Heart left ventricle (tissue), 16 donors: ENCODE results near the gene MREG. TPM values are rescaled to one million over a fixed set of nuclear protein-coding genes. Genes with fewer than 3 reads are reported as not detected.

ENCODE experiments used
- ATAC-seq, 4 donors: fragments of 200-7000 bp; cut with Tn5 transposase; one replicate each; pipeline ENCODE4 v1.9.1; 2020 to 2022; ENCODE audit warnings: moderate library complexity in 4 of 4, mild to moderate bottlenecking in 3 of 4, moderate number of reproducible peaks in 1 of 4
- DNase-seq, 5 donors: peaks; one replicate each; pipeline ENCODE4 v3.0.0-alpha.2; 2020
- H3K27ac ChIP-seq, 12 donors: fragments of 200-600 bp; sonication (generic) in 4 of 12; one replicate each; pipeline versions ENCODE4 v1.5.0 to v1.8.0; 2016 to 2022; ENCODE audit warnings: mild to moderate bottlenecking in 2 of 12
- H3K27me3 ChIP-seq, 9 donors: fragments of 200-600 bp; sonication (generic) in 2 of 9; one replicate each; pipeline versions ENCODE4 v1.5.1 to v1.8.0; 2016 to 2022; ENCODE audit warnings: mild to moderate bottlenecking in 3 of 9
- H3K36me3 ChIP-seq, 9 donors: fragments of 200-600 bp; sonication (generic) in 2 of 9; one replicate each; pipeline versions ENCODE4 v1.5.0 to v1.8.0; 2018 to 2022; ENCODE audit warnings: mild to moderate bottlenecking in 2 of 9
- H3K4me1 ChIP-seq, 12 donors: fragments of 200-600 bp; sonication (generic) in 4 of 12; one replicate each; pipeline versions ENCODE4 v1.5.0 to v1.8.0; 2016 to 2022; ENCODE audit warnings: mild to moderate bottlenecking in 3 of 12
- H3K4me3 ChIP-seq, 12 donors: fragments of 200-600 bp; sonication (generic) in 4 of 12; one replicate each; pipeline versions ENCODE4 v1.5.0 to v1.8.0; 2017 to 2022; ENCODE audit warnings: mild to moderate bottlenecking in 9 of 12, moderate library complexity in 4 of 12
- H3K9me3 ChIP-seq, 12 donors: fragments of 200-600 bp; sonication (generic) in 4 of 12; one replicate each; pipeline versions ENCODE4 v1.5.0 to v1.8.0; 2016 to 2022; ENCODE audit warnings: mild to moderate bottlenecking in 1 of 12
- CTCF ChIP-seq, 12 donors: fragments of 200-600 bp; sonication (generic) in 4 of 12; IDR thresholded peaks; one replicate each; pipeline versions ENCODE4 v1.5.0 to v1.8.0; 2018 to 2022; ENCODE audit warnings: antibody characterized with exemption in 12 of 12, mild to moderate bottlenecking in 5 of 12
- POLR2A ChIP-seq, 2 donors: fragments of 450-650 bp; IDR thresholded peaks; one replicate each; pipeline ENCODE4 v1.6.1; 2017; ENCODE audit warnings: antibody characterized with exemption in 2 of 2, mild to moderate bottlenecking in 2 of 2, moderate library complexity in 2 of 2
- WGBS, 4 donors: extraction: QIAGEN DNeasy Blood & Tissue Kit in 2 of 4; methylation state at CpG; one replicate each; pipeline versions ENCODE4 v1.1.5 to v1.1.7; 2013 to 2018; 5-methylcytosine and 5-hydroxymethylcytosine counted together
- intact Hi-C, 10 donors: fragments of 100-400 bp; cut with DNase I; formaldehyde crosslinking; loops; one replicate each; pipeline versions ENCODE4 v1.11.1 to v1.14.2; 2022
- polyA plus RNA-seq, 2 donors: library from polyadenylated mRNA; stranded (reverse); fragments of 200-250 nt; gene quantifications; one replicate each; pipeline ENCODE4 v1.2.3, GENCODE V29; 2013
- total RNA-seq, 9 donors: library from RNA; depleted of rRNA in 2 of 9; stranded (reverse); fragments of >200 nt in 2 of 9; fragmentation: NEBNext Ultra II Directional in 3 of 9; extraction: Animal tissue kit (Norgen Biotek cat#: 25700) in 3 of 9; gene quantifications; one replicate each; pipeline versions ENCODE4 v1.1.0 to v1.2.4, GENCODE V29; 2016 to 2023
- donor health status: ischemic (EF 13 %, LVEDD 7.1; RV severe dilation, severe dysfunction).
- donor health status: healthy with polysubstance abuse.
- donor health status: DM: no; HTN: yes; CAD: no.
- donor health status: DM: no; HTN: no; CAD: no.
- donor health status: ischemic (EF 25% LVEDD 6.9; RV normal size, moderate dysfunction).
- donor health status: ischemic (EF 25% LVEDD 5.7; RV mildly dilated, moderate dysfunction).
- donor health status: healthy.
- donor health status: DM: yes; HTN: yes; CAD: no.
- donor health status: ischemic (EF 35%, LVEDD 5.7; RV mildly dilated, moderate dysfunction).
- donor health status: nonischemic (EF 11% LVEDD 7.7; RV severe dilation, severe dysfunction).
- donor health status: DM: yes; HTN: yes; CAD: no.
- donor health status: PGD.
- donor health status: ischemic (EF 29% LVEDD 5.4; RV normal size, mild dysfunction).
- donor health status: nonischemic (EF 23%, LVEDD 6.1; RV moderate dilation, normal function).

The MREG gene
- total and polyA plus RNA-seq, 11 donors = 0.14 to 2.4 (median 0.34) TPM; not detected in 1

DNA sequence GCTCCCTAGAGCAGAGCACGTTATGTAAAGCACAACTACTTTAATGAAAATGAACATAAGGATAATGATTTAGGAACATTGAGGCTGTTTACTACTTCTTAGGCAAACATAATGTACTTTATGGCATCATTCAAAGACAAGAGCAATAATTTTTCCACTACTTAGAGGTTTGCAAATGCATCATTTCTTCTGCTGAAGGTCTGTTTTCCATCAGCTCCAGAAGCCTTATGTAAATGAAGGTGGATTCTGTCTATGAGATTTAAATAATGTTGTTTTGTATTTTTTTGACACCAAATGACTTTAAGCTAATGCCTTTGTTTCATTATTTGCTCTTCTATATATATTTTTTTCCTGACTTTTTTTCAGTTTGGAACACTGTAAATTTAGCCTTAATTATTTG, 28.1 kb downstream of the MREG start:
- WGBS, 4 donors = 80 to 90% (median 85%) methylated on average over 1 of the region's 1 CpG

GRCh38 chr2:215984661-215985060, 28.7 kb downstream of the MREG start:
- DNase-seq = no peak
- no peak for ATAC-seq
- TF ChIP-seq CTCF (IDR thresholded peaks at IDR 0.05) (no peak), POLR2A (IDR thresholded peaks at IDR 0.05) (no peak)
- no peaks in the 10 kb centered on the region for H3K9me3 ChIP-seq
- WGBS, 4 donors = 80 to 87% (median 82%) methylated on average over 2 of the region's 2 CpGs
- intact Hi-C loops = no loop called here
- no peaks in the 10 kb centered on the region for H3K4me1 ChIP-seq
- no peaks in the 10 kb centered on the region for H3K36me3 ChIP-seq
- no peak overlapping the region for H3K4me3 ChIP-seq
- H3K27me3 ChIP-seq = no peaks in the 10 kb centered on the region
- no peak overlapping the region for H3K27ac ChIP-seq

More for the DNA sequence above, 28.1 kb downstream of the MREG start:
- ATAC-seq (no peak), DNase-seq (no peak)
- intact Hi-C loops = no loop called here
- H3K27me3 ChIP-seq = no peaks in the 10 kb centered on the region
- H3K4me1 ChIP-seq = no peaks in the 10 kb centered on the region
- H3K4me3 ChIP-seq = no peak overlapping the region
- H3K36me3 ChIP-seq = no peaks in the 10 kb centered on the region
- TF ChIP-seq POLR2A (IDR thresholded peaks at IDR 0.05) (no peak), CTCF (IDR thresholded peaks at IDR 0.05) (no peak)
- H3K27ac ChIP-seq = no peak overlapping the region
- peaks cover 0 to 4% (median 0%) of the 10 kb centered on the region in 12 donors for H3K9me3 ChIP-seq

DNA sequence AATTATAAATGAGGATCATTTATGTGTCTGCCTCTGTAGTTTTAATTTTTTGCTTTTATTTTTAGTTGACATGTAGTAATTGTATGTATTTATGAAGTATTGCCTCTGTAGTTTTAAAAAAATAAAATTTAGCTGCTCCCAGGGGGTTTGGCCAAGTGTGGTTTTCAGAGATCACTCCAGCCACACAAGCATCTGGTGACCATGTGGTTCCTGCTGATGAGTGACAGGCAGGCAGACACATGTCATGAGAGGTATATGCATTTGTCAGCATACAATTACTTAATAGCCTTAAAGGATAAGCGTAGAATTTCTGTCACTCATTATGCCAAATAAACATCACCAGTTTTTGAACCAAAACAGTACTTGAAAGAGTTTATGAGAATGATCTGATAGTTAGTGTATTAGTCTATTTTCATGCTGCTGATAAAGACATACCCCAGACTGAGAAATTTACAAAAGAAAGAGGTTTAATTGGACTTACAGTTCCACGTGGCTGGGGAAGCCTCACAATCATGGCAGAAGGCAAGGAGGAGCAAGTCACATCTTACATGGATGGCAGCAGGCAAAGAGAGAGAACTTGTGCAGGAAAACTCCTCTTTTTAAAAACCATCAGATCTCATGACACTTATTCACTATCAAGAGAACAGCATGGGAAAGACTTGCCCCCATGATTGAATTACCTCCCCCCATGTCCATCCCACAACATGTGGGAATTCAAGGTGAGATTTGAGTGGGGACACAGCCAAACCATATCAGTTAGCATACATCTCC, 29.6 kb downstream of the MREG start:
- H3K36me3 ChIP-seq = no peaks in the 10 kb centered on the region
- intact Hi-C loops = no loop called here
- H3K9me3 ChIP-seq = no peaks in the 10 kb centered on the region
- no peak overlapping the region for H3K4me3 ChIP-seq
- DNase-seq = no peak
- ATAC-seq = no peak
- H3K27me3 ChIP-seq = no peaks in the 10 kb centered on the region
- TF ChIP-seq CTCF (IDR thresholded peaks at IDR 0.05) (no peak), POLR2A (IDR thresholded peaks at IDR 0.05) (no peak)
- WGBS, 4 donors = 65 to 81% (median 69%) methylated on average over 2 of the region's 2 CpGs
- no peaks in the 10 kb centered on the region for H3K4me1 ChIP-seq
- H3K27ac ChIP-seq = no peak overlapping the region

DNA sequence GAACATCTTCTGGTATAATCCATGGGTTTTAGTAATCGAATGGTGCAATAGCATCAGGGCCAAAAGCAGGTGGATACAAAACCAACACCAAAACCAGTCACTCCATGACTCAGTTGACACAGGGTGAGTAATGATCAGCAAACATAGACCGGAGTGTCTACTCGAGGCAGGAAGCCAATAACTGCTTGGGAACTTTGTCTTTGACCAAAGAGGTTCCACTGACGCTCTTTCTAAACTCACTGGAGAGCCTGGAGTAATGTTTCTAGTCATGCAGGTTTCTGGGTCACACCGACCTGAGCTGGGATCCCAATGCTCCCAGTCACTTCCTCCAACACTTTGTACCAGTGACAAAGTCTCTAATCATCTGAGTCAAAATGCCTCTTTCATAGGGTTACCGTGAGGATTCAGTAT, 30.9 kb downstream of the MREG start:
- H3K9me3 ChIP-seq = no peaks in the 10 kb centered on the region
- WGBS, 4 donors = 89 to 93% (median 93%) methylated on average over 6 of the region's 6 CpGs
- DNase-seq = no peak
- intact Hi-C loops = no loop called here
- TF ChIP-seq CTCF (IDR thresholded peaks at IDR 0.05) (no peak), POLR2A (IDR thresholded peaks at IDR 0.05) (no peak)
- H3K4me1 ChIP-seq = no peaks in the 10 kb centered on the region
- no peak overlapping the region for H3K27ac ChIP-seq
- ATAC-seq = no peak
- no peaks in the 10 kb centered on the region for H3K27me3 ChIP-seq
- H3K36me3 ChIP-seq = no peaks in the 10 kb centered on the region
- H3K4me3 ChIP-seq = no peak overlapping the region
